GM19395 (cell line): ENCODE measurements around the gene FRRS1.

Experiments used
- ATAC-seq: cut with Tn5 transposase; IDR thresholded peaks from one replicate; pipeline ENCODE4 v1.9.1; 2021; ENCODE audit warnings: mild to moderate bottlenecking, moderate library complexity; ENCODE audit not compliant: unreplicated experiment

FRRS1 gene

GRCh38 chr1:99681583-99681982, 84.9 kb downstream of the FRRS1 start:
- no peak for ATAC-seq

- ATAC-seq: no peak
Observed at GRCh38 chr1:99680270-99680669, 86.2 kb downstream of the FRRS1 start.

- no peak for ATAC-seq
Observed at GRCh38 chr1:99677416-99677815, 89.0 kb downstream of the FRRS1 start.

- ATAC-seq: no peak
Observed at GRCh38 chr1:99676876-99677275, 89.6 kb downstream of the FRRS1 start.

GRCh38 chr1:99675994-99676393, 90.4 kb downstream of the FRRS1 start:
- ATAC-seq: no peak

GRCh38 chr1:99675292-99675691, 91.1 kb downstream of the FRRS1 start:
- ATAC-seq: no peak

GRCh38 chr1:99674115-99675064, 92.0 kb downstream of the FRRS1 start:
- no peak for ATAC-seq

GRCh38 chr1:99673315-99673714, 93.1 kb downstream of the FRRS1 start:
- ATAC-seq: no peak

GRCh38 chr1:99672530-99673213, 93.8 kb downstream of the FRRS1 start:
- no peak for ATAC-seq

GRCh38 chr1:99672038-99672437, 94.4 kb downstream of the FRRS1 start:
- ATAC-seq: no peak

- no peak for ATAC-seq
Observed at GRCh38 chr1:99670583-99670982, 95.9 kb downstream of the FRRS1 start.

GRCh38 chr1:99669821-99670220, 96.6 kb downstream of the FRRS1 start:
- no peak for ATAC-seq

GRCh38 chr1:99669376-99669775, 97.1 kb downstream of the FRRS1 start:
- no peak for ATAC-seq

- ATAC-seq: no peak
Observed at GRCh38 chr1:99665212-99665611, 101.2 kb downstream of the FRRS1 start.

- ATAC-seq: no peak
Observed at GRCh38 chr1:99663501-99663900, 102.9 kb downstream of the FRRS1 start.

GRCh38 chr1:99662539-99663080, 103.8 kb downstream of the FRRS1 start:
- ATAC-seq: no peak

GRCh38 chr1:99661780-99662179, 104.7 kb downstream of the FRRS1 start:
- ATAC-seq: no peak

- ATAC-seq: no peak
Observed at GRCh38 chr1:99660496-99660895, 105.9 kb downstream of the FRRS1 start.

GRCh38 chr1:99659755-99660210, 106.7 kb downstream of the FRRS1 start:
- no peak for ATAC-seq
